ENCODE measurements around the gene BPIFB3.
"Not testable (repeated sequence)": the region's sequence is repeated elsewhere in the genome, so short reads cannot be mapped to it uniquely, and the experiment has no call there.

The BPIFB3 gene

GRCh38 chr20:33111306-33111705 is 57.6 kb downstream of the BPIFB3 start:
- H3K27ac ChIP-seq (ENCODE audit: extremely low read depth, low read depth, low read length) = no peak overlapping the region
- no peaks in the 10 kb centered on the region for H3K4me1 ChIP-seq (ENCODE audit: control insufficient read depth, insufficient read depth, low read length)
- no peak for TF ChIP-seq MZF1 (tag by site-specific recombination; IDR thresholded peaks at IDR 0.05; ENCODE audit: borderline replicate concordance)
- TF ChIP-seq SCRT1 (tag by site-specific recombination; IDR thresholded peaks at IDR 0.05; ENCODE audit: borderline replicate concordance) = no peak
- TF ChIP-seq ZNF645 (tag by site-specific recombination; IDR thresholded peaks at IDR 0.05) = no peak
- no peak for TF ChIP-seq ZNF202 (tag by site-specific recombination; IDR thresholded peaks at IDR 0.05; ENCODE audit: borderline replicate concordance)
- TF ChIP-seq ZSCAN30 (tag by site-specific recombination; IDR thresholded peaks at IDR 0.05) = no peak
- H3K4me3 ChIP-seq (ENCODE audit: low read depth, low read length) = no peak overlapping the region
- H3K36me3 ChIP-seq (ENCODE audit: control insufficient read depth in 2 of 2, insufficient read depth in 1 of 2, low read length in 2 of 2) = no peaks in the 10 kb centered on the region
- no peaks in the 10 kb centered on the region for H3K9me3 ChIP-seq (ENCODE audit: control insufficient read depth, insufficient read depth, low read depth, low read length)
- ChIA-PET CTCF (interaction anchor here (0.6 kb wide), 1 partner anchor 333 kb away, joined by 3 read pairs; no protein-coding TSS in a partner anchor), POLR2A (no interaction called here)

- TF ChIP-seq ZSCAN18 (tag by site-specific recombination; IDR thresholded peaks at IDR 0.05) = no peak
- TF ChIP-seq ZNF555 (tag by site-specific recombination; conservative IDR thresholded peaks at IDR 0.05) = no peak
- TF ChIP-seq ZNF114 (tag by site-specific recombination; IDR thresholded peaks at IDR 0.05) = no peak
- no peak for TF ChIP-seq ZNF423 (tag by site-specific recombination; IDR thresholded peaks at IDR 0.05)
- TF ChIP-seq ZNF664 (tag by site-specific recombination; IDR thresholded peaks at IDR 0.05) = no peak
- no peak for TF ChIP-seq ZNF596 (tag by site-specific recombination; IDR thresholded peaks at IDR 0.05)
- TF ChIP-seq ZNF2 (tag by site-specific recombination; IDR thresholded peaks at IDR 0.05) = no peak
- H3K4me1 ChIP-seq (ENCODE audit: control insufficient read depth, insufficient read depth, low read length) = no peaks in the 10 kb centered on the region
- POLR2A ChIA-PET = no interaction called here
- no peak overlapping the region for H3K27ac ChIP-seq (ENCODE audit: extremely low read depth, low read depth, low read length)
- H3K36me3 ChIP-seq (ENCODE audit: control insufficient read depth in 2 of 2, insufficient read depth in 1 of 2, low read length in 2 of 2) = no peaks in the 10 kb centered on the region
- no peak overlapping the region for H3K4me3 ChIP-seq (ENCODE audit: low read depth, low read length)
- H3K9me3 ChIP-seq (ENCODE audit: control insufficient read depth, insufficient read depth, low read depth, low read length) = no peaks in the 10 kb centered on the region
- CTCF ChIA-PET = interaction anchor here (0.8 kb wide), 1 partner anchor 13 kb away, joined by 8 read pairs; no protein-coding TSS in a partner anchor
Observed at GRCh38 chr20:33112547-33113386, 59.1 kb downstream of the BPIFB3 start.

GRCh38 chr20:33113387-33113908 is 59.7 kb downstream of the BPIFB3 start:
- H3K4me1 ChIP-seq (ENCODE audit: control insufficient read depth, insufficient read depth, low read length) = no peaks in the 10 kb centered on the region
- CTCF ChIA-PET = interaction anchor here (0.8 to 1.0 kb wide), 2 partner anchors 14 to 179 kb away, joined by 3 to 8 read pairs; no protein-coding TSS in a partner anchor
- H3K36me3 ChIP-seq (ENCODE audit: control insufficient read depth in 2 of 2, insufficient read depth in 1 of 2, low read length in 2 of 2) = no peaks in the 10 kb centered on the region
- H3K27ac ChIP-seq (ENCODE audit: extremely low read depth, low read depth, low read length) = no peak overlapping the region
- TF ChIP-seq ZNF514 (tag by site-specific recombination; IDR thresholded peaks at IDR 0.05) (no peak), KLF7 (tag by site-specific recombination; IDR thresholded peaks at IDR 0.05; ENCODE audit: borderline replicate concordance) (no peak), ZNF501 (tag by site-specific recombination; IDR thresholded peaks at IDR 0.05) (no peak), ZNF280D (tag by site-specific recombination; IDR thresholded peaks at IDR 0.05) (no peak), SP3 (tag by site-specific recombination; IDR thresholded peaks at IDR 0.05) (no peak)
- H3K4me3 ChIP-seq (ENCODE audit: low read depth, low read length) = no peak overlapping the region
- POLR2A ChIA-PET = no interaction called here
- H3K9me3 ChIP-seq (ENCODE audit: control insufficient read depth, insufficient read depth, low read depth, low read length) = no peaks in the 10 kb centered on the region

- H3K4me3 ChIP-seq (ENCODE audit: low read depth, low read length); POLR2A ChIA-PET; H3K4me1 ChIP-seq (ENCODE audit: control insufficient read depth, insufficient read depth, low read length); H3K27ac ChIP-seq (ENCODE audit: extremely low read depth, low read depth, low read length); CTCF ChIA-PET; H3K9me3 ChIP-seq (ENCODE audit: control insufficient read depth, insufficient read depth, low read depth, low read length); H3K36me3 ChIP-seq (ENCODE audit: control insufficient read depth in 2 of 2, insufficient read depth in 1 of 2, low read length in 2 of 2): not testable (repeated sequence)
Observed at GRCh38 chr20:33115501-33115900, 61.8 kb downstream of the BPIFB3 start.

Data from HEK293 (cell line).